ENCODE measurements around the gene GUCA2B.

- TF ChIP-seq CTCF (IDR thresholded peaks at IDR 0.05 in 4 of 5, conservative IDR thresholded peaks at IDR 0.05 in 1 of 5) = no peak
- no peak for TF ChIP-seq POLR2A (IDR thresholded peaks at IDR 0.05)
Measured at GRCh38 chr1:42118125-42118524, 35.1 kb upstream of the GUCA2B start.
